K562 (cell line): ENCODE results near the gene ING5. TPM values are rescaled to one million over a fixed set of nuclear protein-coding genes. Genes with fewer than 3 reads are reported as not detected.

Experiments
- ATAC-seq: fragments of 200-7000 bp; cut with Tn5 transposase; 3 replicates; pipeline ENCODE4 v1.9.1; 2020; ENCODE audit warnings: moderate library complexity
- BruUV-seq: library from RNA; stranded (reverse); fragments of 400-500 nt; replicated peaks from 2 replicates; lab custom pipeline; 2021; lab: Mats Ljungman, UMichigan
- CTCF ChIA-PET: fragments of 300-600 bp; formaldehyde crosslinking; extraction: SDS; loops from one replicate; lab custom pipeline; 2021; ENCODE audit warnings: low intra/inter-chr PET ratio; lab: Yijun Ruan, JAX
- POLR2A ChIA-PET: fragments of 300-600, 350-650 bp; sonication (Branson Sonifier 250); formaldehyde crosslinking; extraction: SDS; loops from one replicate; lab custom pipeline; 2021; ENCODE audit warnings: antibody characterized with exemption, inconsistent platforms; lab: Yijun Ruan, JAX
- DNase-seq, 4 experiments: peaks; one replicate each; pipeline versions ENCODE4 v3.0.0 to v3.0.0-alpha.2; 2011 to 2018; ENCODE audit warnings: low spot score in 3 of 4, mixed read lengths in 3 of 4; ENCODE audit errors: extremely low read depth in 1 of 4
- FAIRE-seq: peaks from 2 replicates; lab custom pipeline; 2011; peaks lifted over from hg19 to GRCh38; lab: Jason Lieb, UNC
- H2AFZ ChIP-seq: 2 replicates; pipeline ENCODE4 v1.6.0; 2011; ENCODE audit warnings: low read depth, low read length, control low read depth, inconsistent platforms
- H3K27ac ChIP-seq: fragments of 200-600 bp; 3 replicates; pipeline ENCODE4 v1.8.0; 2011; ENCODE audit warnings: low read depth, mild to moderate bottlenecking, control low read depth, inconsistent platforms, low read length, moderate library complexity, mixed read lengths; ENCODE audit errors: extremely low read depth
- H3K27me3 ChIP-seq, 2 experiments: fragments of 300-600 bp in 1 of 2; 2 replicates in 1 of 2; 3 replicates in 1 of 2; pipeline versions ENCODE4 v1.6.0 to v1.8.0; 2011; ENCODE audit warnings: inconsistent platforms in 2 of 2, low read length in 2 of 2, mild to moderate bottlenecking in 1 of 2, mixed read lengths in 1 of 2, moderate library complexity in 1 of 2; ENCODE audit not compliant: control insufficient read depth in 2 of 2, insufficient read depth in 2 of 2
- H3K36me3 ChIP-seq: fragments of 300-600 bp; 3 replicates; pipeline ENCODE4 v1.8.0; 2011; ENCODE audit warnings: mild to moderate bottlenecking, low read length, inconsistent platforms; ENCODE audit not compliant: control insufficient read depth, insufficient read depth
- H3K4me1 ChIP-seq, 2 experiments: fragments of 200-600 bp in 1 of 2; replicated peaks in 1 of 2; 2 replicates in 1 of 2; 3 replicates in 1 of 2; pipeline versions ENCODE4 v1.5.1 to v1.8.0; 2011; ENCODE audit warnings: inconsistent platforms in 2 of 2, low read length in 2 of 2, mild to moderate bottlenecking in 1 of 2, mixed read lengths in 1 of 2, moderate library complexity in 1 of 2; ENCODE audit not compliant: control insufficient read depth in 2 of 2, insufficient read depth in 2 of 2
- H3K4me2 ChIP-seq: 2 replicates; pipeline ENCODE4 v1.6.1; 2011; ENCODE audit warnings: low read length, control low read depth, inconsistent platforms, mixed read lengths; ENCODE audit not compliant: insufficient read depth
- H3K4me3 ChIP-seq: fragments of 200-600 bp; sonication (generic), shearing (Covaris generic); 2 replicates; pipeline ENCODE4 v1.5.1; 2016; ENCODE audit warnings: control low read depth, inconsistent platforms
- H3K79me2 ChIP-seq: fragments of 200-600 bp; 3 replicates; pipeline ENCODE4 v1.8.0; 2011; ENCODE audit warnings: low read length, inconsistent platforms; ENCODE audit not compliant: control insufficient read depth, insufficient read depth
- H3K9ac ChIP-seq, 2 experiments: 2 replicates each; pipeline versions ENCODE4 v1.6.0 to v1.6.1; 2011; ENCODE audit warnings: low read depth in 2 of 2, low read length in 2 of 2, control low read depth in 1 of 2, inconsistent platforms in 1 of 2, mild to moderate bottlenecking in 1 of 2, mixed read lengths in 1 of 2; ENCODE audit not compliant: insufficient read depth in 1 of 2
- H3K9me1 ChIP-seq: one replicate; pipeline ENCODE4 v1.6.0; 2011; ENCODE audit warnings: inconsistent platforms, mild to moderate bottlenecking, low read length, moderate library complexity; ENCODE audit not compliant: control insufficient read depth, insufficient read depth
- H3K9me3 ChIP-seq: replicated peaks from 2 replicates; pipeline ENCODE4 v1.5.1; 2011; ENCODE audit warnings: low read depth, low read length, inconsistent platforms; ENCODE audit not compliant: control insufficient read depth, insufficient read depth
- H4K20me1 ChIP-seq: replicated peaks from 2 replicates; pipeline ENCODE4 v1.6.1; 2011; ENCODE audit warnings: low read length, inconsistent platforms, mixed read lengths; ENCODE audit not compliant: control insufficient read depth, insufficient read depth
- MAFK ChIP-seq: IDR thresholded peaks from 2 replicates; pipeline ENCODE4 v1.6.1; 2011; ENCODE audit warnings: low read length, improper control_type of control experiment
- PHF8 ChIP-seq: fragments of 200-600 bp; sonication (generic); IDR thresholded peaks from 2 replicates; pipeline ENCODE4 v1.6.1; 2012; ENCODE audit warnings: mixed run types, mild to moderate bottlenecking, inconsistent platforms, low read length, moderate library complexity, borderline replicate concordance
- REST ChIP-seq, 2 experiments: fragments of 450-650 bp; formaldehyde crosslinking in 1 of 2; IDR thresholded peaks; 2 replicates each; pipeline versions ENCODE4 v1.4.0 to v1.6.1; 2014 to 2020; ENCODE audit warnings: mild to moderate bottlenecking in 2 of 2, borderline replicate concordance in 1 of 2, low read depth in 1 of 2
- SMC3 ChIP-seq: conservative IDR thresholded peaks from 2 replicates; pipeline ENCODE4 v1.6.1; 2011; ENCODE audit warnings: low read depth, low read length, improper control_type of control experiment; ENCODE audit not compliant: insufficient read depth
- ZKSCAN1 ChIP-seq: fragments of 150-350 bp; IDR thresholded peaks from 2 replicates; pipeline ENCODE4 v1.6.1; 2016; ENCODE audit warnings: low read depth, low read length
- ZNF224 ChIP-seq: sonication (generic); formaldehyde crosslinking; IDR thresholded peaks from 2 replicates; pipeline ENCODE4 v1.8.0; 2022; ENCODE audit warnings: mild to moderate bottlenecking, missing genetic modification reagents
- ZNF282 ChIP-seq: sonication (generic); formaldehyde crosslinking; IDR thresholded peaks from 2 replicates; pipeline ENCODE4 v1.8.1; 2023; ENCODE audit warnings: missing genetic modification reagents
- ZNF444 ChIP-seq: fragments of 250-450 bp; sonication (Bioruptor Pico); IDR thresholded peaks from 2 replicates; pipeline ENCODE4 v1.4.0; 2020; ENCODE audit warnings: mild to moderate bottlenecking, moderate library complexity
- WGBS: fragments of 100-300 bp; shearing (Covaris generic); methylation state at CpG from one replicate; pipeline ENCODE4 v1.1.6; 2016; ENCODE audit warnings: low coverage, mixed read lengths; ENCODE audit not compliant: insufficient coverage; ENCODE audit errors: missing lambda C conversion rate; 5-methylcytosine and 5-hydroxymethylcytosine counted together
- in situ Hi-C: fragments of 300-500 bp; cut with MboI; formaldehyde crosslinking; loops from 4 replicates; pipeline ENCODE4 v1.15.0; 2018; ENCODE audit warnings: inconsistent platforms, mixed read lengths
- intact Hi-C: fragments of 100-400 bp; cut with micrococcal nuclease; formaldehyde crosslinking; loops from 2 replicates; pipeline ENCODE4 v1.14.2; 2022
- polyA plus RNA-seq, 8 experiments: library from polyadenylated mRNA; depleted of rRNA in 4 of 8; stranded (reverse) in 5 of 8; unstranded in 3 of 8; fragments of >200 nt; fragmentation: Nextera tagmentation in 2 of 8; fragmentation: Illumina TruSeq in 1 of 8; extraction: Ambion mirVana in 2 of 8; extraction: Trizol in 1 of 8; gene quantifications; 2 replicates each; pipeline versions ENCODE4 v1.2.1 to v1.2.3, GENCODE V29; 2011 to 2014; ENCODE audit warnings: inconsistent platforms in 1 of 8, missing spikeins in 1 of 8
- total RNA-seq, 7 experiments: library from RNA; depleted of rRNA in 6 of 7; stranded (reverse); fragments of >200 nt in 6 of 7; fragmentation: Illumina TruSeq in 2 of 7; extraction: Trizol in 2 of 7; gene quantifications; 2 replicates each; pipeline versions ENCODE4 v1.2.1 to v1.2.3, GENCODE V29; 2011 to 2021; ENCODE audit warnings: low replicate concordance in 1 of 7
- TF ChIP-seq, protein P1 (sequence below): fragments of 450-650 bp; IDR thresholded peaks from 2 replicates; pipeline ENCODE4 v1.6.1; 2017; ENCODE audit warnings: antibody characterized with exemption, mild to moderate bottlenecking

The ING5 gene
- total and polyA plus RNA-seq, 9 of the 15 experiments (the other 6 are each of a cell fraction or from before 2014, with no cell fraction given), result 10.4 to 53.3 (median 27.9) TPM

- H3K27me3 ChIP-seq, result no peaks in the 10 kb centered on the region
- H3K36me3 ChIP-seq, result peaks cover 45% of the 10 kb centered on the region; the same call in 1 of the 3 replicates
- BruUV-seq, result no TSS peak
- in situ Hi-C loops, result no loop called here
- H3K27ac ChIP-seq, result no peak overlapping the region
- H3K4me3 ChIP-seq, result no peak overlapping the region
- DNase-seq, result no peak
- intact Hi-C loops, result no loop called here
- H3K9me3 ChIP-seq, result no peaks in the 10 kb centered on the region
- no peaks in the 10 kb centered on the region for H3K9me1 ChIP-seq
- no peak overlapping the region for H2AFZ ChIP-seq
- 97% methylated on average over 26 of the region's 41 CpGs for WGBS
- H4K20me1 ChIP-seq, result no peaks in the 10 kb centered on the region
- peak; percentile 50 for ATAC-seq
- FAIRE-seq, result no peak
- no peak overlapping the region for H3K9ac ChIP-seq
- H3K79me2 ChIP-seq, result no peaks in the 10 kb centered on the region
- peaks cover 0 to 9% of the 10 kb centered on the region in 2 experiments; a peak in 2 of 5 replicates for H3K4me1 ChIP-seq
- ChIA-PET CTCF (no interaction called here), POLR2A (interaction anchor here (1.2 kb wide), 1 partner anchor 164 kb away, joined by 3 read pairs; no protein-coding TSS in a partner anchor)
- H3K4me2 ChIP-seq, result no peak overlapping the region
- TF ChIP-seq ZNF444 (no peak), SMC3 (no peak), REST (IDR thresholded peaks at IDR 0.05; ENCODE audit: borderline replicate concordance) (peak; percentile 45; the same call in 1 of the 2 replicates), REST (CRISPR knock-in tag; IDR thresholded peaks at IDR 0.05; ENCODE audit: low read depth) (no peak), ZNF282 (CRISPR knock-in tag) (no peak), PHF8 (no peak), ZNF224 (CRISPR knock-in tag) (no peak), MAFK (no peak), ZKSCAN1 (peak; percentile 57; the same call in 1 of the 2 replicates)
- TF ChIP-seq, protein P1, sequence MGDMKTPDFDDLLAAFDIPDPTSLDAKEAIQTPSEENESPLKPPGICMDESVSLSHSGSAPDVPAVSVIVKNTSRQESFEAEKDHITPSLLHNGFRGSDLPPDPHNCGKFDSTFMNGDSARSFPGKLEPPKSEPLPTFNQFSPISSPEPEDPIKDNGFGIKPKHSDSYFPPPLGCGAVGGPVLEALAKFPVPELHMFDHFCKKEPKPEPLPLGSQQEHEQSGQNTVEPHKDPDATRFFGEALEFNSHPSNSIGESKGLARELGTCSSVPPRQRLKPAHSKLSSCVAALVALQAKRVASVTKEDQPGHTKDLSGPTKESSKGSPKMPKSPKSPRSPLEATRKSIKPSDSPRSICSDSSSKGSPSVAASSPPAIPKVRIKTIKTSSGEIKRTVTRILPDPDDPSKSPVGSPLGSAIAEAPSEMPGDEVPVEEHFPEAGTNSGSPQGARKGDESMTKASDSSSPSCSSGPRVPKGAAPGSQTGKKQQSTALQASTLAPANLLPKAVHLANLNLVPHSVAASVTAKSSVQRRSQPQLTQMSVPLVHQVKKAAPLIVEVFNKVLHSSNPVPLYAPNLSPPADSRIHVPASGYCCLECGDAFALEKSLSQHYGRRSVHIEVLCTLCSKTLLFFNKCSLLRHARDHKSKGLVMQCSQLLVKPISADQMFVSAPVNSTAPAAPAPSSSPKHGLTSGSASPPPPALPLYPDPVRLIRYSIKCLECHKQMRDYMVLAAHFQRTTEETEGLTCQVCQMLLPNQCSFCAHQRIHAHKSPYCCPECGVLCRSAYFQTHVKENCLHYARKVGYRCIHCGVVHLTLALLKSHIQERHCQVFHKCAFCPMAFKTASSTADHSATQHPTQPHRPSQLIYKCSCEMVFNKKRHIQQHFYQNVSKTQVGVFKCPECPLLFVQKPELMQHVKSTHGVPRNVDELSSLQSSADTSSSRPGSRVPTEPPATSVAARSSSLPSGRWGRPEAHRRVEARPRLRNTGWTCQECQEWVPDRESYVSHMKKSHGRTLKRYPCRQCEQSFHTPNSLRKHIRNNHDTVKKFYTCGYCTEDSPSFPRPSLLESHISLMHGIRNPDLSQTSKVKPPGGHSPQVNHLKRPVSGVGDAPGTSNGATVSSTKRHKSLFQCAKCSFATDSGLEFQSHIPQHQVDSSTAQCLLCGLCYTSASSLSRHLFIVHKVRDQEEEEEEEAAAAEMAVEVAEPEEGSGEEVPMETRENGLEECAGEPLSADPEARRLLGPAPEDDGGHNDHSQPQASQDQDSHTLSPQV, result no peak
These were observed 22.6 kb downstream of the ING5 start for GRCh38 chr2:241724259-241724974.
